Erythroblast (primary cell): ENCODE measurements around the gene CARD19.

Source experiments
- GATA1 ChIP-seq: IDR thresholded peaks from 2 replicates; pipeline ENCODE4 v1.6.1; 2011; ENCODE audit warnings: low read depth, mild to moderate bottlenecking, control low read depth, low read length, moderate library complexity
- POLR2A ChIP-seq: IDR thresholded peaks from 2 replicates; pipeline ENCODE4 v1.6.1; 2011; ENCODE audit warnings: mild to moderate bottlenecking, low read length

DNA sequence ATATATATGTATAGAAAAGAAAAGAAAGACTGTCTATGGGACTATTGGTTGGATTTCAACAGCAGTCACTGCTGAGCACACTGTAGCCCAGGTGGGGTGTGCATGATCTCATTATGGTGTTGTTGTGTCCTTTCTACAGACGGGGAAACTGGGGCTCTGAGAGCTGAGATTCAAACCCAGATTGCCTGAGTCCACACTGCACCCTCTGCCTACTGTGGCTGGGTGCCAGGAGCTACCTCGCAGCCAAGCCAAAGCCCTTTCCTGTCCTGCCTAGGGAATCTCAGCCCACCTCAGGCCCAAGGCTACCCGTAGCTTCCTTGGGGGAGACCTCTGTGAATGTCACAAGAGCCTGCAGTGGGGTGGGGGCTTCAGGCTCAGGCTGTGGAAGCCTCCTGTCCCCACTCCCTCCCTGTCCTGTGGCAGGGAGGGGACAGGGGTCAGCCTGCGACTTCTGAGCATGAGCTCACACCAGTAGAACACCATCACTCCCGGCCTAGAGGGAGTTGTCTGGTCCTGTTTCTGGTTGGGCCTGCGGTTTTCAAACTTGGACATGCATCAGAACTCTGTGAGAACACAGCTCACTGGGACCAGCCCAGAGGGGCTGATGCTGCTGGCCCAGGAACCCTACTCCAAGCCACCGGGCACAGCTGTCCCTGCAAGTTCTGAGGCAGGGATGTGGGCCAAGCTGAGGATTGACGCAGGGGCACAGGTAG, 45.9 kb downstream of the CARD19 start:
- no peak for TF ChIP-seq POLR2A
- no peak for TF ChIP-seq GATA1
